GM12872 (cell line): ENCODE data around the gene MRPL27.

ENCODE experiments used
- CTCF ChIP-seq: IDR thresholded peaks from 3 replicates; pipeline ENCODE4 v1.5.1; 2011; ENCODE audit warnings: low read depth, mild to moderate bottlenecking, low read length, moderate library complexity; ENCODE audit not compliant: insufficient read depth

MRPL27 gene

DNA sequence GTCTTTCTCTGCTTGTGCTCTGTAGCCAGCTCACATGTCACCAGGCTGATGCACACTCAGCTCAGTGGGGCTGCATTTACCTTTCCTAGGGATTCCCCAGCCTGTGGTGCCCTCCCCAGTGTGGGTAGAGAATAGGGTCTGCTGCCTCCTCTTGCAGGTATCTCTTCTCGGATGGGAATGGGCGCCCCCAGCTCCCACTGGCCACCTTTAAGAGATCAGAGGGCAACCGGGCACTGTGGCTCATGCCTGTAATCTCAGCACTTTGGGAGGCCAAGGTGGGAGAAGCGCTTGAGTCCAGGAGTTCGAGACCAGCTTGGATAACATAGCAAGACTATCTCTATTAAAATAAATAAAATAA lies 23.8 kb downstream of the MRPL27 start:
- TF ChIP-seq CTCF = no peak

GRCh38 chr17:50348522-50349242 lies 24.3 kb downstream of the MRPL27 start:
- no peak for TF ChIP-seq CTCF

DNA sequence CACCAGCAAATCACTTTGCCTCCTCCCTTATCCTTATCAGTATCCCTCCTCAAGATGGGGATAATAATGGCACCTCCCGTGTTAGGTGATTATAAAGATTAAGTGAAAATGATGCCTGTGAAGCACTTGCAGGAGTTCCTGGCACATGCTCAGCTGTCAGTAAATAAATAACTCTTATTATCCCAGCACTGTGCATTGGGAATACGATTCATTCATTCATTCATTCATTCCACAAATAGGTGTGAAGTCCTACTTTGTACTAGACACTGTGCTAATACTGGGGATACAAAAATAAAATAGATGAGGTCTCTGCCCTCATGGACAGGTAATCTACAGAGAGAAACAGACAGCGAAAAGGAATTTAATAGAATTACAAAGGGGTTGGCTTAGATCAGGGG lies 25.1 kb downstream of the MRPL27 start:
- no peak for TF ChIP-seq CTCF

DNA sequence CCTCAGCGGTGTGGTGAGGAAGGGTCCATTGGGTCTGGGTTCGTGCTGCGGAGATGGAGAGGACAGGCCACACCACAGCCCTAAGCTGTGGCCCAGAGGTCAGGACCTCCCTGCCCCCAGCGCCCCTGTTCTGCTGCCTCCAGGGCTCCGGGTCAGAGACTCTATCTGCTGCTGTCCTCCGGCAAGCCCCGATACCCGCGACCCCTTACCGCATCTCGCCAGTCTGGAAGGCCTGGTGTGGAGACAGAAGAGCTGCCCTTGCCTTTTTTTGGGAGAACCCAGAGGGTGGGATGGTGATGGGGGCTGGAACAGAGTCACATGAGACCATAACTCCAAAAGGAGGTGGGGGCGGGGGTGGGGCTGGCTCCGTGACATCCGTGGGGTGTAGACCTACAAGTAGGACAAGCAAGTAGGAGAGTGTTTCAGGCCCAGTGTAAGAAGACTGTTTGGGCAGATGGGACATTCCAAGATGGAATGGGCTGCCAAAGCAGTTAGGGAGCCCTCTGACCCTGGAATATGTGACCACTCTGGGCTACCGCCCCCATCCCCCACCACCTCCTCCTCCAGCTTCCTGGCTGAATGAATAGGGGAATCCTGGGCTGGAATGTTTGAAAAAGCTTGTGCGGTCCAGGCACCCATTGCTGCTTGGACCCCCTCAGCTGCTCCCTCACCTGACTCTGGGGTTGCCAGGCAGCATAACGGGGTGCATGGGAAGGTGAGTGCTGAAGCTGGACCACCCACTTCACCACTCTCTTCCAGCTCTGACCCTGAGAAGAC lies 25.7 kb downstream of the MRPL27 start:
- TF ChIP-seq CTCF = no peak

DNA sequence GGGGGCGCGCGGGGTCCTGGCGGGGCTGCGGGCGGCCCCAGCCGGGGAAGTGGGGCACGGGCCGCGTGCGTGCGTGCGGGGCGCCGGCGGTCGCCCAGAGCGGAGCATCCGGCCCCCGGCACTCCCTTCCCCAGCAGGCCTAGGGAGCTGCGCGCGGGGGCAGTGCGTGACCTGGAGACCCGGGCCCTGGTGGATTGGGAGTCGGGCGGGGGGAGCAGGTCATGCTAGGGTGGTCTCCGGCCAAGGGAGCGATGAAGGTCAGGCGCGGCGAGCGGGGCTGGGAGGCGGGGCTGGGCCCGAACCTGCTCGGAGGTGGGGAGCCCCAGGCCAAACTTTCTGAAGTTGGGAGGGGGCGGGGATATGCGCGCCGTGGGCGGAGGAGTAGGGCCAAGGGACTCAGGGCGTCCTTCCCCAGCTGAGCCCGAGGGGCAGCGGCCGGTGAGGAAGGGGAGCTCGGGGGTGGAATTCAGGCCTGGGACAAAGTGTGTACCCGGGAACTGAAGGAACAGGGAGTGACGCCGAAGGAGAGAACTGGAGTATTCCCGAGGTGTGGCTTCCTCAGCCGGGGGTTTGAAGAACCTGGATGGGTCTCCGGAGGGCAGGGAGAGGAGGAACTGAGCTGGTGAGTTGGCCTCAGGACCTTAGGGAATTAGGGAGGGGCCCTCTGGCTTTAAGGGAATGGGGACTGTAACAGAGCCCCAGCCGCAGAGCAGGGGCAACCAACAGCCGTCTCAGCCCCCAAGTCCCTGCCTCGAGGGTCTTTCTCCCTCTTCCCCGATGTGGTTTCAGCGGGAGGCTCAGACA lies 26.5 kb downstream of the MRPL27 start:
- TF ChIP-seq CTCF = no peak

DNA sequence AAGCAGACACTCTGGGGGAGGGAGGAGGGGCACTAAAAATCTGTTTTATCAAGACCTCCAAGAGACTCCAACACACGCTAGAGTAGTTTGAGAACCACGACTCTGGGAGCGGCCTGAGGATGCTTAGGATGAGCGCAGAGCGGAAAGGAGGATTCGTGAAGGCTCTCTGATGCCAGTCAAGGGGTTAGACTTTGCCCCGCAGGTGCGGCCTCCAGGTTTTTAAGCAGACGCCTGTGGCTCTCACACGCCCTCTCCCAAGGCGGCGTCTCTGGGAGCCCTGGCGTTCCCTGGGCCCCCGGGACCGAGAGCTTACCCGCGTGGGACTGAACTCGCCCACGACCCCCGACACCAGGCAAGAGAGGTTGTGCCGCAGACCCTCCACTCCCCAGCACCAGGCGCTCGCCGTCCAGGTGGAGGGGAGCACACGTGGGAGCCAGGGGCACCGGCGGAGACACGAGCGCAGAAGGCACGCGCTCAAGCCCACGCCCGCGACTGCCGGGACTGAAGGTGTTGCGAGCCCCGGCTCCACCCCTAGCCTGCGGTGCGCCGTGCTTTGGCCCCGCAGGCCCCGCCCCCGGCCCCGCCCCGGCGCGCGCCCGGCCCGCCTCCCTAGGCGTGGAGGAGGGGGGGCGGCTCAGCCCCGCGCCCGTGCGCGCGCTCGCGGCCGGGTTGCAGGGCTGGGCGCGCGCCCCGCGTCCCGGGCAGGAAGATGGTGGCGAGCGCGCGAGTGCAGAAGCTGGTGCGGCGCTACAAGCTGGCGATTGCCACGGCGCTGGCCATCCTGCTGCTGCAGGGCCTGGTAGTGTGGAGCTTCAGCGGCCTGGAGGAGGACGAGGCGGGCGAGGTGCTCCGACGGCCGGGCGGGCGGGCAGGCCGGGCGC lies 27.3 kb downstream of the MRPL27 start, which contains the start of gene XYLT2:
Gene XYLT2 (plus strand): TSS at position 695 of the 881 bp plus-strand sequence. CDS start 15 bp downstream, at position 710.
- TF ChIP-seq CTCF = no peak
